HCT116 (cell line): ENCODE data around the gene C1orf146. TPM values are rescaled to one million over a fixed set of nuclear protein-coding genes. Genes with fewer than 3 reads are reported as not detected.

ENCODE experiments used
- ATAC-seq: fragments of 200-7000 bp; cut with Tn5 transposase; 2 replicates; pipeline ENCODE4 v1.9.1; 2020; ENCODE audit warnings: mild to moderate bottlenecking, moderate library complexity
- BruUV-seq: library from RNA; stranded (reverse); fragments of 400-500 nt; replicated peaks from 2 replicates; lab custom pipeline; 2021; lab: Mats Ljungman, UMichigan
- CTCF ChIA-PET: fragments of 300-600 bp; sonication (Branson Sonifier 250); formaldehyde crosslinking; loops from one replicate; lab custom pipeline; 2021; ENCODE audit warnings: antibody characterized with exemption; lab: Charles Lee
- POLR2A ChIA-PET: fragments of 300-600, 350-600 bp; sonication (Branson Sonifier 250); formaldehyde crosslinking; loops from one replicate; lab custom pipeline; 2021; ENCODE audit warnings: antibody characterized with exemption; lab: Charles Lee
- RAD21 ChIA-PET, 2 experiments: fragments of 300-600 bp; sonication (Branson Sonifier 250); formaldehyde crosslinking; loops; one replicate each; lab custom pipeline; 2023; ENCODE audit warnings: low total read pairs in 2 of 2; ENCODE audit not compliant: uncharacterized antibody in 2 of 2, unreplicated experiment in 2 of 2, low non-redundant PET in 1 of 2; lab: Charles Lee
- DNase-seq: peaks from one replicate; pipeline ENCODE4 v3.0.0-alpha.2; 2010; ENCODE audit warnings: low read depth, low spot score
- H2AFZ ChIP-seq: fragments of 200-600 bp; shearing (Covaris generic), sonication (generic); 2 replicates; pipeline ENCODE4 v1.6.1; 2017; ENCODE audit warnings: low read depth, mixed run types, mixed read lengths, antibody characterized with exemption, low read length; ENCODE audit not compliant: poor library complexity, severe bottlenecking
- H3K27ac ChIP-seq: 2 replicates; pipeline ENCODE4 v1.5.1; 2012; ENCODE audit warnings: low read depth, low read length
- H3K27me3 ChIP-seq: fragments of 200-600 bp; sonication (generic); 2 replicates; pipeline ENCODE4 v1.6.1; 2016; ENCODE audit warnings: mixed run types, low read length, mixed read lengths; ENCODE audit not compliant: insufficient read depth
- H3K36me3 ChIP-seq, 2 experiments: fragments of 200-500 bp in 1 of 2; fragments of 200-600 bp in 1 of 2; sonication (Bioruptor generic) in 1 of 2; sonication (generic) in 1 of 2; 2 replicates each; pipeline versions ENCODE4 v1.5.1 to v1.6.1; 2014 to 2016; ENCODE audit warnings: low read length in 2 of 2, inconsistent platforms in 1 of 2, mixed read lengths in 1 of 2, mixed run types in 1 of 2; ENCODE audit not compliant: insufficient read depth in 2 of 2, control insufficient read depth in 1 of 2
- H3K4me1 ChIP-seq, 2 experiments: fragments of 200-600 bp in 1 of 2; sonication (generic) in 1 of 2; 2 replicates each; pipeline versions ENCODE4 v1.5.1 to v1.6.1; 2012 to 2017; ENCODE audit warnings: low read length in 2 of 2, inconsistent platforms in 1 of 2, mild to moderate bottlenecking in 1 of 2, mixed read lengths in 1 of 2, mixed run types in 1 of 2, moderate library complexity in 1 of 2; ENCODE audit not compliant: insufficient read depth in 2 of 2, control insufficient read depth in 1 of 2
- H3K4me2 ChIP-seq: fragments of 200-600 bp; sonication (generic); 2 replicates; pipeline ENCODE4 v1.6.1; 2017; ENCODE audit warnings: mixed run types, low read length, mixed read lengths
- H3K4me3 ChIP-seq, 2 experiments: fragments of 200-600 bp in 1 of 2; sonication (generic) in 1 of 2; replicated peaks in 1 of 2; 2 replicates each; pipeline ENCODE4 v1.5.1; 2011 to 2016; ENCODE audit warnings: low read length in 2 of 2, control low read depth in 1 of 2, low read depth in 1 of 2, mild to moderate bottlenecking in 1 of 2, mixed read lengths in 1 of 2, mixed run types in 1 of 2
- H3K79me2 ChIP-seq: fragments of 200-600 bp; sonication (generic); 2 replicates; pipeline ENCODE4 v1.6.1; 2017; ENCODE audit warnings: mild to moderate bottlenecking, mixed run types, low read length, moderate library complexity, mixed read lengths; ENCODE audit not compliant: insufficient read depth
- H3K9ac ChIP-seq: fragments of 200-600 bp; sonication (generic); 2 replicates; pipeline ENCODE4 v1.6.1; 2016; ENCODE audit warnings: low read length, mixed read lengths
- H3K9me2 ChIP-seq: fragments of 200-600 bp; sonication (generic), shearing (Covaris generic); 2 replicates; pipeline ENCODE4 v1.6.1; 2017; ENCODE audit warnings: mixed run types, mild to moderate bottlenecking, moderate library complexity; ENCODE audit not compliant: insufficient read depth
- H3K9me3 ChIP-seq, 2 experiments: fragments of 200-500 bp in 1 of 2; fragments of 200-600 bp in 1 of 2; sonication (Bioruptor generic) in 1 of 2; sonication (generic) in 1 of 2; 2 replicates each; pipeline ENCODE4 v1.6.1; 2014 to 2017; ENCODE audit warnings: low read length in 2 of 2, mixed read lengths in 2 of 2, inconsistent platforms in 1 of 2, low read depth in 1 of 2, mild to moderate bottlenecking in 1 of 2, mixed run types in 1 of 2, moderate library complexity in 1 of 2; ENCODE audit not compliant: control insufficient read depth in 1 of 2, insufficient read depth in 1 of 2
- H4K20me1 ChIP-seq: fragments of 200-600 bp; sonication (generic), shearing (Covaris generic); 2 replicates; pipeline ENCODE4 v1.6.1; 2017; ENCODE audit warnings: mixed run types, mild to moderate bottlenecking, moderate library complexity; ENCODE audit not compliant: insufficient read depth
- EGR1 ChIP-seq: IDR thresholded peaks from 2 replicates; pipeline ENCODE4 v1.6.1; 2012; ENCODE audit warnings: low read depth
- EZH2 ChIP-seq: fragments of 200-600 bp; sonication (generic); IDR thresholded peaks from 2 replicates; pipeline ENCODE4 v1.6.1; 2017; ENCODE audit warnings: antibody characterized with exemption, mixed run types
- REST ChIP-seq: IDR thresholded peaks from 2 replicates; pipeline ENCODE4 v1.6.1; 2012; ENCODE audit warnings: low read depth
- SIN3A ChIP-seq: IDR thresholded peaks from 2 replicates; pipeline ENCODE4 v1.6.1; 2012; ENCODE audit warnings: low read depth
- TCF7L2 ChIP-seq: IDR thresholded peaks from 2 replicates; pipeline ENCODE4 v1.7.0; 2011; ENCODE audit warnings: borderline replicate concordance, inconsistent platforms; ENCODE audit not compliant: insufficient read depth, insufficient read length; ENCODE audit errors: extremely low read depth
- ZFX ChIP-seq: fragments of 450-650 bp; IDR thresholded peaks from 2 replicates; pipeline ENCODE4 v1.6.1; 2017
- intact Hi-C: fragments of 100-400 bp; cut with micrococcal nuclease; formaldehyde crosslinking; loops from 2 replicates; pipeline ENCODE4 v1.10.0; 2022
- total RNA-seq: library from RNA; stranded (reverse); gene quantifications from one replicate; pipeline ENCODE4 v1.2.1, GENCODE V29; 2021; ENCODE audit not compliant: unreplicated experiment
- TF ChIP-seq, protein P1 (sequence below): IDR thresholded peaks from 2 replicates; pipeline ENCODE4 v1.6.1; 2012
- TF ChIP-seq, protein P2 (sequence below), 3 experiments: fragments of 200-600 bp in 1 of 3; sonication (generic) in 1 of 3; IDR thresholded peaks in 2 of 3; conservative IDR thresholded peaks in 1 of 3; 2 replicates each; pipeline ENCODE4 v1.5.1; 2012 to 2017; ENCODE audit warnings: low read depth in 2 of 3, low read length in 2 of 3, antibody characterized with exemption in 1 of 3, borderline replicate concordance in 1 of 3, control low read depth in 1 of 3, mild to moderate bottlenecking in 1 of 3, mixed read lengths in 1 of 3, mixed run types in 1 of 3, moderate library complexity in 1 of 3; ENCODE audit not compliant: insufficient read depth in 1 of 3
- TF ChIP-seq, protein P3 (sequence below): IDR thresholded peaks from 2 replicates; pipeline ENCODE4 v1.6.1; 2012

Gene C1orf146
- total RNA-seq, 1 experiment from 2014 or later = not detected

- DNase-seq (no peak), ATAC-seq (no peak)
- Histone ChIP-seq H3K9me2 (no peaks in the 10 kb centered on the region), H3K4me1 (no peaks in the 10 kb centered on the region), H3K79me2 (no peaks in the 10 kb centered on the region), H3K36me3 (no peaks in the 10 kb centered on the region), H2AFZ (no peak overlapping the region), H3K9ac (no peak overlapping the region), H3K4me2 (no peak overlapping the region), H3K4me3 (no peak overlapping the region), H4K20me1 (no peaks in the 10 kb centered on the region), H3K9me3 (no peaks in the 10 kb centered on the region), H3K27ac (no peak overlapping the region), H3K27me3 (no peaks in the 10 kb centered on the region)
- ChIA-PET RAD21 (no interaction called here), POLR2A (no interaction called here), CTCF (no interaction called here)
- intact Hi-C loops = no loop called here
- BruUV-seq = no TSS peak
- TF ChIP-seq, protein P1, sequence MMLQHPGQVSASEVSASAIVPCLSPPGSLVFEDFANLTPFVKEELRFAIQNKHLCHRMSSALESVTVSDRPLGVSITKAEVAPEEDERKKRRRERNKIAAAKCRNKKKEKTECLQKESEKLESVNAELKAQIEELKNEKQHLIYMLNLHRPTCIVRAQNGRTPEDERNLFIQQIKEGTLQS = no peak
- TF ChIP-seq EZH2 (no peak), SIN3A (no peak), EGR1 (no peak)
- TF ChIP-seq, protein P2, sequence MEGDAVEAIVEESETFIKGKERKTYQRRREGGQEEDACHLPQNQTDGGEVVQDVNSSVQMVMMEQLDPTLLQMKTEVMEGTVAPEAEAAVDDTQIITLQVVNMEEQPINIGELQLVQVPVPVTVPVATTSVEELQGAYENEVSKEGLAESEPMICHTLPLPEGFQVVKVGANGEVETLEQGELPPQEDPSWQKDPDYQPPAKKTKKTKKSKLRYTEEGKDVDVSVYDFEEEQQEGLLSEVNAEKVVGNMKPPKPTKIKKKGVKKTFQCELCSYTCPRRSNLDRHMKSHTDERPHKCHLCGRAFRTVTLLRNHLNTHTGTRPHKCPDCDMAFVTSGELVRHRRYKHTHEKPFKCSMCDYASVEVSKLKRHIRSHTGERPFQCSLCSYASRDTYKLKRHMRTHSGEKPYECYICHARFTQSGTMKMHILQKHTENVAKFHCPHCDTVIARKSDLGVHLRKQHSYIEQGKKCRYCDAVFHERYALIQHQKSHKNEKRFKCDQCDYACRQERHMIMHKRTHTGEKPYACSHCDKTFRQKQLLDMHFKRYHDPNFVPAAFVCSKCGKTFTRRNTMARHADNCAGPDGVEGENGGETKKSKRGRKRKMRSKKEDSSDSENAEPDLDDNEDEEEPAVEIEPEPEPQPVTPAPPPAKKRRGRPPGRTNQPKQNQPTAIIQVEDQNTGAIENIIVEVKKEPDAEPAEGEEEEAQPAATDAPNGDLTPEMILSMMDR (IDR thresholded peaks at IDR 0.05 in 2 of 3, conservative IDR thresholded peaks at IDR 0.05 in 1 of 3; ENCODE audit: borderline replicate concordance in 1 of 3, insufficient read depth in 1 of 3, low read depth in 2 of 3, low read length in 2 of 3) = no peak
Observed at GRCh38 chr1:92211166-92211565, 6.5 kb upstream of the C1orf146 start.

DNA sequence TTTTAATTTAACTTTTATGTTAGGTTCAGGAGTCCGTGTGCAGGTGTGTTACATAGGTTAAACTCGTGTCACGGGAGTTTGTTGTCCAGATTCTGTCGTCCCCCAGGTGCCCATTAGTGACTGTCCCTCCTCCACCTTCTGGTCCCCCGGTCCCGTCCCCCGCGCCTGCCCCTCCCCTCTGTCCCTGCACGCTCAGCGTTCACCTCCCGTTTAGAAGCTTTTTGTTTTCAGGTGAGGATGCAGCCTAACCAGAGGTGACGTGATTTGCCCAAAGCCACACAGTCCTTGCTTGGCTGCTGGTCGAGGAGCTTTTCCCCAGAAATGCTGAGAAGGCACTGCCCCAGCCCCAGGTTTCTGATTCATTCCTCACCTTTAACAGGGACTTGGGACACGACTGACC, 844 bp downstream of the C1orf146 start:
- H2AFZ ChIP-seq = no peak overlapping the region
- POLR2A ChIA-PET = no interaction called here
- H3K9ac ChIP-seq = no peak overlapping the region
- CTCF ChIA-PET = no interaction called here
- no peak overlapping the region for H3K4me2 ChIP-seq
- no peaks in the 10 kb centered on the region for H3K9me2 ChIP-seq
- TF ChIP-seq, protein P3, sequence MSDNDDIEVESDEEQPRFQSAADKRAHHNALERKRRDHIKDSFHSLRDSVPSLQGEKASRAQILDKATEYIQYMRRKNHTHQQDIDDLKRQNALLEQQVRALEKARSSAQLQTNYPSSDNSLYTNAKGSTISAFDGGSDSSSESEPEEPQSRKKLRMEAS = no peak
- no peak for TF ChIP-seq ZFX
- no peak for TF ChIP-seq REST
- TF ChIP-seq TCF7L2 = no peak
- TF ChIP-seq, protein P2 (IDR thresholded peaks at IDR 0.05 in 2 of 3, conservative IDR thresholded peaks at IDR 0.05 in 1 of 3; ENCODE audit: borderline replicate concordance in 1 of 3, insufficient read depth in 1 of 3, low read depth in 2 of 3, low read length in 2 of 3) = no peak
- TF ChIP-seq, all 23 proteins: peak for 0
- H3K79me2 ChIP-seq = no peaks in the 10 kb centered on the region
- no peaks in the 10 kb centered on the region for H3K4me1 ChIP-seq
- no peak overlapping the region for H3K4me3 ChIP-seq
- DNase-seq (no peak), ATAC-seq (no peak)
- no peaks in the 10 kb centered on the region for H3K27me3 ChIP-seq
- BruUV-seq = no TSS peak
- H3K27ac ChIP-seq = no peak overlapping the region
- no peaks in the 10 kb centered on the region for H3K9me3 ChIP-seq
- intact Hi-C loops = no loop called here
- no peaks in the 10 kb centered on the region for H4K20me1 ChIP-seq
- RAD21 ChIA-PET = no interaction called here
- no peaks in the 10 kb centered on the region for H3K36me3 ChIP-seq
